Activated B cell treated with CpG ODN at 0.5 μM for 24 hours (primary cell): Measurements from ENCODE around the gene TMBIM4. TPM values are rescaled to one million over a fixed set of nuclear protein-coding genes. Genes with fewer than 3 reads are reported as not detected.

ENCODE experiments used
- ATAC-seq: fragments of 200-7000 bp; cut with Tn5 transposase; one replicate; pipeline ENCODE4 v1.10.0; 2021; ENCODE audit warnings: low read depth, mild to moderate bottlenecking, moderate library complexity
- CTCF ChIA-PET: fragments of 350-600 bp; sonication (Branson Sonifier 250); formaldehyde crosslinking; loops from one replicate; lab custom pipeline; 2021; ENCODE audit warnings: antibody characterized with exemption; lab: Charles Lee
- POLR2A ChIA-PET: fragments of 350-600 bp; sonication (Branson Sonifier 250); formaldehyde crosslinking; loops from one replicate; lab custom pipeline; 2021; ENCODE audit warnings: antibody characterized with exemption; lab: Charles Lee
- DNase-seq: peaks from one replicate; pipeline ENCODE4 v3.0.0; 2022
- H3K27ac Mint-ChIP-seq: one replicate; pipeline ENCODE4 v1.8.0; 2020; ENCODE audit warnings: mixed read lengths
- H3K27me3 Mint-ChIP-seq: one replicate; pipeline ENCODE4 v1.8.0; 2021; ENCODE audit warnings: mixed read lengths
- H3K36me3 Mint-ChIP-seq: one replicate; pipeline ENCODE4 v1.8.0; 2021; ENCODE audit warnings: low read depth, mixed read lengths
- H3K4me1 Mint-ChIP-seq: one replicate; pipeline ENCODE4 v1.8.0; 2021; ENCODE audit warnings: mixed read lengths
- H3K4me3 Mint-ChIP-seq: one replicate; pipeline ENCODE4 v1.8.0; 2020; ENCODE audit warnings: mild to moderate bottlenecking, mixed read lengths
- H3K9me3 Mint-ChIP-seq: one replicate; pipeline ENCODE4 v1.8.0; 2020; ENCODE audit warnings: mixed read lengths
- intact Hi-C: fragments of 100-400 bp; cut with micrococcal nuclease; formaldehyde crosslinking; loops from one replicate; pipeline ENCODE4 v1.15.1; 2024
- total RNA-seq: library from RNA; stranded (reverse); gene quantifications from 2 replicates; pipeline ENCODE4 v1.2.3, GENCODE V29; 2022
- TF ChIP-seq, protein P1 (sequence below): fragments of 200-600 bp; IDR thresholded peaks from one replicate; pipeline ENCODE4 v1.8.0; 2022; ENCODE audit warnings: antibody characterized with exemption, mild to moderate bottlenecking

Gene TMBIM4
- total RNA-seq, 1 donor from 2014 or later, result 93.5 TPM

DNA sequence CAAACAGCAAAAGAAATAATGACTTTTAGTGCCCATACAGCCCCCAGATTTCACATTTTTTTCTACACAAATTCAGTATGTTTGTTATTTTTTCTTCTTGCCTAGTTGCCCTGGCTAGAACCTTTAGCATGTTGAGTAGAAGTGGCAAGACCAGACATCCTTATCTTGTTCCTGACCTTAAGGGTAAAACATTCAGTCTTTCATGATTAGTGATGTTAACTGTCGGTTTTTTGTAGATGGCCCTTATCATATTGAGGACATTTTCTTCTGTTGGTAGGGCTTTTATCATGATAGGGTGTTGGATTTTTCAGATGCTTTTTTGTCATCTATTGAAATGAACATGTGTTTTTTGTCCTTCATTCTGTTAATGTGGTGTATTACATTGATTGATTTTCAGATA, 36.3 kb upstream of the TMBIM4 start:
- ATAC-seq (no peak), DNase-seq (no peak)
- CTCF ChIA-PET, result no interaction called here
- Mint-ChIP-seq H3K27ac (no peak overlapping the region), H3K27me3 (peaks cover 9% of the 10 kb centered on the region), H3K9me3 (no peaks in the 10 kb centered on the region), H3K4me3 (no peak overlapping the region), H3K36me3 (no peaks in the 10 kb centered on the region), H3K4me1 (peaks cover 10% of the 10 kb centered on the region)
- POLR2A ChIA-PET, result no interaction called here
- intact Hi-C loops, result no loop called here
- TF ChIP-seq, protein P1, sequence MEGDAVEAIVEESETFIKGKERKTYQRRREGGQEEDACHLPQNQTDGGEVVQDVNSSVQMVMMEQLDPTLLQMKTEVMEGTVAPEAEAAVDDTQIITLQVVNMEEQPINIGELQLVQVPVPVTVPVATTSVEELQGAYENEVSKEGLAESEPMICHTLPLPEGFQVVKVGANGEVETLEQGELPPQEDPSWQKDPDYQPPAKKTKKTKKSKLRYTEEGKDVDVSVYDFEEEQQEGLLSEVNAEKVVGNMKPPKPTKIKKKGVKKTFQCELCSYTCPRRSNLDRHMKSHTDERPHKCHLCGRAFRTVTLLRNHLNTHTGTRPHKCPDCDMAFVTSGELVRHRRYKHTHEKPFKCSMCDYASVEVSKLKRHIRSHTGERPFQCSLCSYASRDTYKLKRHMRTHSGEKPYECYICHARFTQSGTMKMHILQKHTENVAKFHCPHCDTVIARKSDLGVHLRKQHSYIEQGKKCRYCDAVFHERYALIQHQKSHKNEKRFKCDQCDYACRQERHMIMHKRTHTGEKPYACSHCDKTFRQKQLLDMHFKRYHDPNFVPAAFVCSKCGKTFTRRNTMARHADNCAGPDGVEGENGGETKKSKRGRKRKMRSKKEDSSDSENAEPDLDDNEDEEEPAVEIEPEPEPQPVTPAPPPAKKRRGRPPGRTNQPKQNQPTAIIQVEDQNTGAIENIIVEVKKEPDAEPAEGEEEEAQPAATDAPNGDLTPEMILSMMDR, result no peak

DNA sequence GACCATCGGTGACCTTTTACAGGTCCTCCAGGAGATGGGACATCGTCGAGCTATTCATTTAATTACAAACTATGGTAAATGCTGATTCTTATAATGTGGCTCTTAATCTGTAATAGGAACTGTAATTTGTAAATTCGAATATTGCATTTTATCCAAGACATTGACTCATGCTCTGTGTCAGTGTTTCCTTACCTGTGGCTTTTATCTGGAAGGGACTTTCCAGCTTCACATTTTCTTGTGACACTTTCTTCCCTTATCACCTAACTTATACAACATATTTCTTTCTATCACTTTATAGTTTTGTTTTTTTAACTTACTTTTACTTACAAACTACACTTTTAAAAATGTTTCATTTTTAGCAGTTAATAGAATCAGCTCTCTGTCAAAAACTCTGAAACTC, 34.0 kb upstream of the TMBIM4 start:
- H3K4me3 Mint-ChIP-seq, result no peak overlapping the region
- ChIA-PET CTCF (no interaction called here), POLR2A (interaction anchor here (0.8 to 1.2 kb wide), 2 partner anchors 13 to 34 kb away, joined by 3 to 10 read pairs; partner anchors contain the start of gene TMBIM4)
- peaks cover 6% of the 10 kb centered on the region for H3K9me3 Mint-ChIP-seq
- ATAC-seq, result no peak
- peak overlapping the region; percentile 10 for H3K27ac Mint-ChIP-seq
- H3K36me3 Mint-ChIP-seq, result no peaks in the 10 kb centered on the region
- peaks cover 10% of the 10 kb centered on the region for H3K4me1 Mint-ChIP-seq
- TF ChIP-seq, protein P1, result no peak
- peaks cover 13% of the 10 kb centered on the region for H3K27me3 Mint-ChIP-seq
- DNase-seq, result no peak
- intact Hi-C loops, result loop anchor here (2.0 kb wide), 1 partner anchor 13 kb away; no protein-coding TSS in a partner anchor

DNA sequence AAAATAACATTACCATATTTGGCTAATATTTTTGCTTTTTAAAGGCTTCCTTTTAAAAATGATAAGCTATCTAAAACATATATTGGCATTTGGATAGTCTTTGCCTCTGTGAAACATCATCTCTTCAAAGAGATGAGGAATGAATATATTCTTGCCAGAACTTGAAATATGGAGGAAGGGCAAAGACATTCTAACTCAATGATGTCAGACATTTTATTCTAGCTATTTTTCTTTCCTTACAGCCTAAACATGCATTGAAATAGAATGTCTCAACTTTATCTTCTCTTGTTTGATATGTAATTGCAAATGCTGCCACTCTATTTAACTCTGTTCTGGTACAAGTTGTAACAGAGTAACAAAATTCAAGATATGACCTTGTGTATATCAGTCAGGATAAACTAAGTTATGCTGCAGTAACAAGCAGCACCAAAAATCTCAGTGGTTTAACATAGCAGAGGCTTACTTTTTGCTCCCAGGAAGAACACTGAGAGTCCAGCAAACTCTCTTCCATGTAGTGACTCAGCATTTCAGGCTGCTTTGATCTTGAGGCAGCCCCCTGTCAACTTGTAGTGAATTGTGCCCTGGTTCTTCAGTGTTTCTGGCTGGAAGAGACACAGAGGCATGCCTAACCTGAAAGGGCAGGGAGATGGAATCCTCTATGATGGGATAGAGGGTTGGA, 30.2 kb upstream of the TMBIM4 start:
- ATAC-seq (no peak), DNase-seq (no peak)
- peaks cover 10% of the 10 kb centered on the region for H3K27me3 Mint-ChIP-seq
- peaks cover 6% of the 10 kb centered on the region for H3K9me3 Mint-ChIP-seq
- H3K36me3 Mint-ChIP-seq, result no peaks in the 10 kb centered on the region
- ChIA-PET POLR2A (no interaction called here), CTCF (no interaction called here)
- intact Hi-C loops, result no loop called here
- peaks cover 31% of the 10 kb centered on the region for H3K4me1 Mint-ChIP-seq
- TF ChIP-seq, protein P1, result no peak
- no peak overlapping the region for H3K4me3 Mint-ChIP-seq
- H3K27ac Mint-ChIP-seq, result no peak overlapping the region

DNA sequence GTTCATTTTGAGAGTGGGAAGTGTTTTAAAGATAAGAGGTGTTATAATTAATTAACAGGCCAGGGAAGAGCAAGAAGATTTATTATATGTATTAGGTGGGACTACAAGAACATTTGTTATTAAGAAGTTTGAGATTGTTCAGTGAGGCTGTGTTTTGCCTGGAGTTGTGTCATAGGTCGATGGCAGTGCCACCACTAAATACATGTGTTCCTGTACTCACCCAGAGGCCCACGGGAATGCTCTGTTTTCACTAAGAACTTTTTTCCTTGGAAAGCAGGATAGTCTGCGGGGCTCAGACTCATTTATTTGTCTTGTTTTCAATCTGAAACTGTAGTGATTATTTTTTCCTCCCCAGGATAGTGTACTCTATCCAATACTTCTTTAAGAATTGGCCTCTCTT, 29.3 kb upstream of the TMBIM4 start:
- Mint-ChIP-seq H3K27ac (no peak overlapping the region), H3K36me3 (no peaks in the 10 kb centered on the region), H3K9me3 (peaks cover 6% of the 10 kb centered on the region), H3K27me3 (peaks cover 13% of the 10 kb centered on the region), H3K4me1 (peaks cover 35% of the 10 kb centered on the region), H3K4me3 (no peak overlapping the region)
- POLR2A ChIA-PET, result interaction anchor here (0.6 kb wide), 2 partner anchors 10 to 130 kb away, joined by 4 to 11 read pairs; no protein-coding TSS in a partner anchor
- ATAC-seq, result no peak
- intact Hi-C loops, result no loop called here
- CTCF ChIA-PET, result no interaction called here
- TF ChIP-seq, protein P1, result no peak
- DNase-seq, result no peak

DNA sequence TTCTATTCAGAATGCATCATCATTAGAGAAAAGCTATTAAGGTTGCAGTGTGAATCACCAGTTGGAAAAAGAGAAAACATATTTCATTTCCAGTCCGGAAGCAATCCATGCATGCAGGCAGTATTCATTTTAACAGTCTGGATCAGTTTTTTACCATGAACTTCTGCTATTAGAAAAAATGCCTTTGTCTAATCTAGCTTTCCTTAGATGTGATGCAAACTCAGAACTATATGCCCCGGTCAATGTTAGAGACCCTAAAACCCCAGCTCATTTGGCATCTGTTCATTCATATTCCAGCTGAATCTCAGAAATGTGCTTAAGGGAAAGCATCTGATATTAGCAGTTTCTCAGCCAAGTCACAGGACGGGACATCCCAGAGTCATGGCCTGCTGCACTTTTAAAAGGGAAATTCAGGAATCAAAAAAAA, 27.7 kb upstream of the TMBIM4 start:
- peaks cover 13% of the 10 kb centered on the region for H3K27me3 Mint-ChIP-seq
- H3K4me1 Mint-ChIP-seq, result peaks cover 32% of the 10 kb centered on the region
- H3K27ac Mint-ChIP-seq, result no peak overlapping the region
- H3K9me3 Mint-ChIP-seq, result peaks cover 6% of the 10 kb centered on the region
- intact Hi-C loops, result loop anchor here (1.0 to 2.0 kb wide), 5 partner anchors 8 to 105 kb away; partner anchors contain the start of genes HELB, IRAK3 and TMBIM4
- TF ChIP-seq, protein P1, result no peak
- DNase-seq (no peak), ATAC-seq (no peak)
- H3K4me3 Mint-ChIP-seq, result no peak overlapping the region
- POLR2A ChIA-PET, result interaction anchor here (0.6 to 3.5 kb wide), 4 partner anchors 28 to 40 kb away, joined by 3 to 28 read pairs (median 10); partner anchors contain the start of gene TMBIM4
- CTCF ChIA-PET, result interaction anchor here (1.6 kb wide), 1 partner anchor 28 kb away, joined by 7 read pairs; the partner anchor contains the start of gene TMBIM4
- no peaks in the 10 kb centered on the region for H3K36me3 Mint-ChIP-seq
